Fibroblast of lung (primary cell): ENCODE data around the gene CCP110.

ENCODE experiments used
- CTCF ChIP-seq, 2 donors: IDR thresholded peaks in 1 of 2; conservative IDR thresholded peaks in 1 of 2; 1 replicate in 1 of 2; 2 replicates in 1 of 2; pipeline ENCODE4 v1.5.1; 2011 to 2012; ENCODE audit warnings: low read length in 2 of 2, control low read depth in 1 of 2, inconsistent platforms in 1 of 2, low read depth in 1 of 2, mild to moderate bottlenecking in 1 of 2
- EZH2 ChIP-seq: IDR thresholded peaks from 2 replicates; pipeline ENCODE4 v1.5.1; 2012; ENCODE audit warnings: low read length, control low read depth, mild to moderate bottlenecking; ENCODE audit errors: missing control alignments

- TF ChIP-seq CTCF (conservative IDR thresholded peaks at IDR 0.05 in 1 of 2, IDR thresholded peaks at IDR 0.05 in 1 of 2; ENCODE audit: low read depth in 1 of 2, low read length in 2 of 2), result no peak
- TF ChIP-seq EZH2, result no peak
These were observed 41.5 kb upstream of the CCP110 start for GRCh38 chr16:19482291-19482690.
